Measurements from ENCODE around the gene RBFOX2. TPM values are rescaled to one million over a fixed set of nuclear protein-coding genes. Genes with fewer than 3 reads are reported as not detected.

RBFOX2 gene
- total RNA-seq, 1 experiment from 2014 or later = 81.1 TPM

- intact Hi-C loops (cut with micrococcal nuclease; ENCODE audit: unreplicated experiment) (no loop called here), in situ Hi-C loops (cut with HindIII; ENCODE audit: low pct_unique_long_range_greater_than_20kb, low sequenced_read_pairs) (no loop called here)
- Histone ChIP-seq H3K4me3 (ENCODE audit: low read depth in 2 of 2, low read length in 2 of 2) (no peak overlapping the region), H3K9me3 (ENCODE audit: control insufficient read depth, insufficient read depth, low read depth, low read length) (no peaks in the 10 kb centered on the region), H3K27me3 (ENCODE audit: control insufficient read depth, insufficient read depth, low read length) (no peaks in the 10 kb centered on the region), H3K27ac (ENCODE audit: low read length) (peak overlapping the region; percentile 21; the same call in 1 of the 2 replicates), H3K4me1 (ENCODE audit: control insufficient read depth, insufficient read depth, low read length) (no peaks in the 10 kb centered on the region), H3K36me3 (ENCODE audit: control insufficient read depth, insufficient read depth, low read length) (no peaks in the 10 kb centered on the region)
- CTCF ChIA-PET = no interaction called here
- ATAC-seq (no peak), DNase-seq (ENCODE audit: low read depth, low spot score) (no peak)
- no TSS peak for BruUV-seq (replicated peaks)
- POLR2A ChIA-PET = interaction anchor here (0.6 to 0.7 kb wide), 3 partner anchors 48 to 380 kb away, joined by 4 to 16 read pairs (median 7); no protein-coding TSS in a partner anchor
- TF ChIP-seq SIN3A (IDR thresholded peaks at IDR 0.05; ENCODE audit: borderline replicate concordance, insufficient read depth, low read depth, low read length) = no peak
- no peak for TF ChIP-seq CTCF (IDR thresholded peaks at IDR 0.05)
- no peak for TF ChIP-seq TCF7L2 (IDR thresholded peaks at IDR 0.05; ENCODE audit: low read depth, low read length)
- TF ChIP-seq POLR2AphosphoS5 (IDR thresholded peaks at IDR 0.05; ENCODE audit: low read depth, low read length) = no peak
- TF ChIP-seq REST (IDR thresholded peaks at IDR 0.05; ENCODE audit: insufficient read depth in 1 of 2, low read depth in 2 of 2, low read length in 1 of 2) = no peak
Observed at GRCh38 chr22:35735542-35735941, 293.1 kb downstream of the RBFOX2 start.

- in situ Hi-C loops (cut with HindIII; ENCODE audit: low pct_unique_long_range_greater_than_20kb, low sequenced_read_pairs) (no loop called here), intact Hi-C loops (cut with micrococcal nuclease; ENCODE audit: unreplicated experiment) (no loop called here)
- TF ChIP-seq TCF7L2 (IDR thresholded peaks at IDR 0.05; ENCODE audit: low read depth, low read length) (no peak), POLR2AphosphoS5 (IDR thresholded peaks at IDR 0.05; ENCODE audit: low read depth, low read length) (no peak), REST (IDR thresholded peaks at IDR 0.05; ENCODE audit: insufficient read depth in 1 of 2, low read depth in 2 of 2, low read length in 1 of 2) (no peak), CTCF (IDR thresholded peaks at IDR 0.05) (no peak), SIN3A (IDR thresholded peaks at IDR 0.05; ENCODE audit: borderline replicate concordance, insufficient read depth, low read depth, low read length) (no peak)
- DNase-seq (ENCODE audit: low read depth, low spot score) (no peak), ATAC-seq (no peak)
- Histone ChIP-seq H3K4me3 (ENCODE audit: low read depth in 2 of 2, low read length in 2 of 2) (no peak overlapping the region), H3K27me3 (ENCODE audit: control insufficient read depth, insufficient read depth, low read length) (no peaks in the 10 kb centered on the region), H3K9me3 (ENCODE audit: control insufficient read depth, insufficient read depth, low read depth, low read length) (no peaks in the 10 kb centered on the region), H3K27ac (ENCODE audit: low read length) (no peak overlapping the region), H3K4me1 (ENCODE audit: control insufficient read depth, insufficient read depth, low read length) (no peaks in the 10 kb centered on the region), H3K36me3 (ENCODE audit: control insufficient read depth, insufficient read depth, low read length) (no peaks in the 10 kb centered on the region)
- CTCF ChIA-PET = no interaction called here
- POLR2A ChIA-PET = no interaction called here
- no TSS peak for BruUV-seq (replicated peaks)
Observed at GRCh38 chr22:35734517-35734827, 294.2 kb downstream of the RBFOX2 start.

Data from Panc1 (cell line).